CD4-positive, CD25-positive, alpha-beta regulatory T cell (primary cell): Measurements from ENCODE around the gene ESYT3. TPM values are rescaled to one million over a fixed set of nuclear protein-coding genes. Genes with fewer than 3 reads are reported as not detected.
A peak's percentile ranks its signal among the peaks of the same experiment; 100 is the strongest.

Source experiments
- ATAC-seq, 2 donors: fragments of 150-1000 bp; cut with Tn5 transposase; one replicate each; pipeline ENCODE4 v1.10.0; 2021; ENCODE audit warnings: low read depth in 2 of 2, moderate number of reproducible peaks in 2 of 2, moderate library complexity in 1 of 2
- DNase-seq, 3 donors: peaks; one replicate each; pipeline versions ENCODE4 v3.0.0 to v3.0.0-alpha.2; 2012 to 2022; ENCODE audit warnings: mixed read lengths in 1 of 3
- H3K27ac ChIP-seq: one replicate; pipeline ENCODE4 v1.7.0; 2013; ENCODE audit warnings: mild to moderate bottlenecking, low read length; ENCODE audit not compliant: insufficient read depth, poor library complexity, severe bottlenecking
- H3K27me3 ChIP-seq: one replicate; pipeline ENCODE4 v1.7.0; 2013; ENCODE audit warnings: low read length; ENCODE audit not compliant: control insufficient read depth, insufficient read depth
- H3K36me3 ChIP-seq: one replicate; pipeline ENCODE4 v1.7.0; 2013; ENCODE audit warnings: mild to moderate bottlenecking, low read length, moderate library complexity; ENCODE audit not compliant: control insufficient read depth, insufficient read depth
- H3K4me1 ChIP-seq: 2 replicates; pipeline ENCODE4 v1.7.0; 2013; ENCODE audit warnings: mild to moderate bottlenecking, low read length; ENCODE audit not compliant: insufficient read depth, control insufficient read depth, poor library complexity, severe bottlenecking
- H3K4me3 ChIP-seq: one replicate; pipeline ENCODE4 v1.7.0; 2013; ENCODE audit warnings: low read depth, mild to moderate bottlenecking, low read length, moderate library complexity
- H3K9me3 ChIP-seq, 2 experiments: 1 replicate in 1 of 2; 2 replicates in 1 of 2; pipeline ENCODE4 v1.7.0; 2013; ENCODE audit warnings: low read length in 2 of 2, mild to moderate bottlenecking in 1 of 2, moderate library complexity in 1 of 2; ENCODE audit not compliant: control insufficient read depth in 2 of 2
- H3K27ac Mint-ChIP-seq, 3 donors: one replicate each; pipeline ENCODE4 v1.8.0; 2020 to 2022; ENCODE audit warnings: mild to moderate bottlenecking in 3 of 3, mixed read lengths in 3 of 3, moderate library complexity in 2 of 3
- H3K27me3 Mint-ChIP-seq: one replicate; pipeline ENCODE4 v1.8.0; 2022; ENCODE audit warnings: mild to moderate bottlenecking, mixed read lengths
- H3K36me3 Mint-ChIP-seq: one replicate; pipeline ENCODE4 v1.8.0; 2020; ENCODE audit warnings: mixed read lengths
- H3K4me1 Mint-ChIP-seq, 4 donors: one replicate each; pipeline ENCODE4 v1.8.0; 2020 to 2022; ENCODE audit warnings: mixed read lengths in 4 of 4, mild to moderate bottlenecking in 1 of 4
- H3K4me3 Mint-ChIP-seq, 4 donors: one replicate each; pipeline ENCODE4 v1.8.0; 2020 to 2022; ENCODE audit warnings: mild to moderate bottlenecking in 4 of 4, mixed read lengths in 4 of 4, moderate library complexity in 3 of 4
- H3K9me3 Mint-ChIP-seq, 7 donors: one replicate each; pipeline ENCODE4 v1.8.0; 2020 to 2022; ENCODE audit warnings: mixed read lengths in 7 of 7, mild to moderate bottlenecking in 3 of 7, moderate library complexity in 2 of 7
- polyA plus RNA-seq, 4 donors: library from polyadenylated mRNA; unstranded; fragments of 300-500 nt; fragmentation: Illumina TruSeq; gene quantifications; one replicate each; pipeline ENCODE4 v1.2.3, GENCODE V29; 2021
- total RNA-seq: library from RNA; stranded (reverse); gene quantifications from one replicate; pipeline ENCODE4 v1.2.3, GENCODE V29; 2022

Gene ESYT3
- total and polyA plus RNA-seq, 5 donors from 2014 or later, result 0.17 TPM; not detected in 4

- no peak overlapping the region for H3K27ac ChIP-seq
- no peaks in the 10 kb centered on the region for H3K9me3 ChIP-seq
- H3K4me1 Mint-ChIP-seq, result peaks cover 0 to 10% (median 3%) of the 10 kb centered on the region in 4 donors
- no peaks in the 10 kb centered on the region for H3K27me3 ChIP-seq
- H3K4me3 ChIP-seq, result no peak overlapping the region
- H3K9me3 Mint-ChIP-seq, result no peaks in the 10 kb centered on the region
- H3K27ac Mint-ChIP-seq, result no peak overlapping the region
- H3K4me1 ChIP-seq, result peaks cover 6% of the 10 kb centered on the region
- peak in 1 of 3 donors; percentile 69 for DNase-seq
- H3K4me3 Mint-ChIP-seq, result no peak overlapping the region
- ATAC-seq, result no peak
- H3K36me3 Mint-ChIP-seq, result no peaks in the 10 kb centered on the region
- peaks cover 8% of the 10 kb centered on the region for H3K27me3 Mint-ChIP-seq
- no peaks in the 10 kb centered on the region for H3K36me3 ChIP-seq
These were observed 21.6 kb downstream of the ESYT3 start for GRCh38 chr3:138455801-138456716.

- Histone ChIP-seq H3K27ac (no peak overlapping the region), H3K4me3 (no peak overlapping the region), H3K9me3 (no peaks in the 10 kb centered on the region), H3K36me3 (no peaks in the 10 kb centered on the region), H3K4me1 (peaks cover 6% of the 10 kb centered on the region), H3K27me3 (no peaks in the 10 kb centered on the region)
- Mint-ChIP-seq H3K27ac (no peak overlapping the region), H3K4me3 (no peak overlapping the region), H3K9me3 (no peaks in the 10 kb centered on the region), H3K27me3 (peaks cover 8% of the 10 kb centered on the region), H3K4me1 (peaks cover 0 to 10% (median 3%) of the 10 kb centered on the region in 4 donors), H3K36me3 (no peaks in the 10 kb centered on the region)
- DNase-seq (peak in 1 of 3 donors; percentile 15), ATAC-seq (no peak)
These were observed 22.8 kb downstream of the ESYT3 start for GRCh38 chr3:138456961-138457862.

GRCh38 chr3:138457863-138458735 is 23.7 kb downstream of the ESYT3 start:
- DNase-seq, result no peak
- H3K4me3 Mint-ChIP-seq, result no peak overlapping the region
- H3K27ac ChIP-seq, result no peak overlapping the region
- peaks cover 8% of the 10 kb centered on the region for H3K27me3 Mint-ChIP-seq
- no peaks in the 10 kb centered on the region for H3K9me3 ChIP-seq
- H3K4me3 ChIP-seq, result no peak overlapping the region
- H3K4me1 Mint-ChIP-seq, result peaks cover 0 to 10% (median 3%) of the 10 kb centered on the region in 4 donors
- H3K27me3 ChIP-seq, result no peaks in the 10 kb centered on the region
- H3K27ac Mint-ChIP-seq, result no peak overlapping the region
- no peaks in the 10 kb centered on the region for H3K9me3 Mint-ChIP-seq
- peaks cover 6% of the 10 kb centered on the region for H3K4me1 ChIP-seq
- H3K36me3 ChIP-seq, result no peaks in the 10 kb centered on the region
- no peaks in the 10 kb centered on the region for H3K36me3 Mint-ChIP-seq
- no peak for ATAC-seq

GRCh38 chr3:138458774-138459499 is 24.5 kb downstream of the ESYT3 start:
- no peak overlapping the region for H3K27ac Mint-ChIP-seq
- no peaks in the 10 kb centered on the region for H3K36me3 Mint-ChIP-seq
- H3K9me3 Mint-ChIP-seq, result no peaks in the 10 kb centered on the region
- H3K27me3 ChIP-seq, result no peaks in the 10 kb centered on the region
- H3K36me3 ChIP-seq, result no peaks in the 10 kb centered on the region
- H3K4me1 ChIP-seq, result peaks cover 6% of the 10 kb centered on the region
- DNase-seq (no peak), ATAC-seq (no peak)
- H3K27me3 Mint-ChIP-seq, result peaks cover 8% of the 10 kb centered on the region
- H3K27ac ChIP-seq, result no peak overlapping the region
- no peak overlapping the region for H3K4me3 Mint-ChIP-seq
- peaks cover 0 to 10% (median 3%) of the 10 kb centered on the region in 4 donors for H3K4me1 Mint-ChIP-seq
- no peaks in the 10 kb centered on the region for H3K9me3 ChIP-seq
- no peak overlapping the region for H3K4me3 ChIP-seq

- no peaks in the 10 kb centered on the region for H3K36me3 Mint-ChIP-seq
- ATAC-seq, result no peak
- Histone ChIP-seq H3K36me3 (no peaks in the 10 kb centered on the region), H3K4me3 (no peak overlapping the region), H3K4me1 (peaks cover 6% of the 10 kb centered on the region), H3K27ac (no peak overlapping the region), H3K9me3 (no peaks in the 10 kb centered on the region), H3K27me3 (no peaks in the 10 kb centered on the region)
- H3K27ac Mint-ChIP-seq, result no peak overlapping the region
- no peak overlapping the region for H3K4me3 Mint-ChIP-seq
- DNase-seq, result no peak
- H3K4me1 Mint-ChIP-seq, result peaks cover 0 to 10% (median 3%) of the 10 kb centered on the region in 4 donors
- no peaks in the 10 kb centered on the region for H3K9me3 Mint-ChIP-seq
- H3K27me3 Mint-ChIP-seq, result peaks cover 4% of the 10 kb centered on the region
These were observed 25.5 kb downstream of the ESYT3 start for GRCh38 chr3:138459619-138460535.

- H3K27ac ChIP-seq, result no peak overlapping the region
- no peak for ATAC-seq
- H3K4me1 ChIP-seq, result peaks cover 6% of the 10 kb centered on the region
- H3K4me3 ChIP-seq, result no peak overlapping the region
- no peak for DNase-seq
- Mint-ChIP-seq H3K4me3 (no peak overlapping the region), H3K9me3 (no peaks in the 10 kb centered on the region), H3K27ac (no peak overlapping the region), H3K4me1 (peaks cover 0 to 10% (median 3%) of the 10 kb centered on the region in 4 donors), H3K27me3 (no peaks in the 10 kb centered on the region), H3K36me3 (no peaks in the 10 kb centered on the region)
- no peaks in the 10 kb centered on the region for H3K36me3 ChIP-seq
- no peaks in the 10 kb centered on the region for H3K27me3 ChIP-seq
- no peaks in the 10 kb centered on the region for H3K9me3 ChIP-seq
These were observed 26.3 kb downstream of the ESYT3 start for GRCh38 chr3:138460536-138461205.
